AML-193 (cell line): Measurements from ENCODE around the gene CORO2B.
"Not testable (repeated sequence)": the region's sequence is repeated elsewhere in the genome, so short reads cannot be mapped to it uniquely, and the experiment has no call there.

Experiments
- DNase-seq, 2 experiments: peaks; one replicate each; lab custom pipeline; 2025; lab: John Stamatoyannopoulos, UW

The CORO2B gene

GRCh38 chr15:68730471-68730919 is 151.7 kb downstream of the CORO2B start:
- DNase-seq: peak; percentile 5 to 6

- no peak for DNase-seq
These were observed 152.4 kb downstream of the CORO2B start for GRCh38 chr15:68730976-68731897.

- DNase-seq: no peak
These were observed 153.7 kb downstream of the CORO2B start for GRCh38 chr15:68732451-68732850.

GRCh38 chr15:68733666-68734065 is 154.9 kb downstream of the CORO2B start:
- no peak for DNase-seq

GRCh38 chr15:68734352-68734751 is 155.6 kb downstream of the CORO2B start:
- DNase-seq: no peak

DNA sequence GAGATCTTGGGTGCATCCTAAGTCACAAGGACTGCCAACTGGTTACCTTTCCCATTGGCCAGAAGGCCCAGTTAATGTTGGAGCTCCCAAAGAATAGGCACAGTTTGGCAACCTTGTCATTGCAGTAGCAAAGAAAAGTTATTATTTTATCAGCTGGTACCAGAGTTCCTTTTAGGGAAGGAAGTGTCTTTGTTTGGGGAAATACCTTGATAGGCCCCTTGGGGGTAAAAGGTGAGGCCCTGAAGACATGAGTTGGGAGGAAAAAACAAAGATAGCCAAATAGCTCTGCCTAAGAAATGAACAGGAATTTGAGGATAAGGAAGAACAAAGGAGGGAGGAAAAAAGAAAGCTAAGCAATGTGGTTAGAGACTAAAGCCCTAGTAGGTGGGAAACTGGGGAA is 156.1 kb downstream of the CORO2B start:
- DNase-seq: no peak

- no peak for DNase-seq
These were observed 156.8 kb downstream of the CORO2B start for GRCh38 chr15:68735610-68736009.

DNA sequence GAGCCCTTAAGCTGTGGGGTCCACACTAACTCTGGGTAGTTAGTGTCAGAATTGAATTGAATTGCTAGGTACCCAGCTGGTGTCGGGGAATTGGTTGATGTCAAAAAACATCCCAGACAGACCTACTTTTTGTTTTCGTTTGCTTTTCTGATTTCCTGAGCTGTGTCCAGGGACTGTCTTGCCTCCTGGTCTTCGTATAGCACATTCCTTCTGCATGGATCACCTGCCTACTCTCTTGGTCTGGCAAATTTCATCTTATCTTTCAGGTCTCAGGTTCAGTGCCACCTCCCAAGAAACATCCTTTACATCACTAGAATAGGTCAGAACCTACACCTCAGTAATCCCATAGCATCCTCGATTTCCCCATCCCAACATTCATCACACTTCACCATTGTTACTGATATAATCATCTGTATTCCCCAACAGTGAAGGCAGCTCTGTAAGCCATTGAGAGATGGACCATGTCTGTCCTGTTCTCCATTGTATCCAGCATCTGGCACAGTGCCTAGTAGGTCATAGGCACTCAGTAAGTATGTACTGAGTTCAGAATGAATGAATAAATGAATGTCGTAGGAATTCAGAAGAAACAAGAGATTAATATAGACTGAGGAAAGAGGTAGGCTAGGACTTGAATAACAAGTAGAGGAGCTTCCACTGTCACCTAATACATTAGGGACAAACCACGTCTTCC is 160.7 kb downstream of the CORO2B start:
- DNase-seq: no peak

DNA sequence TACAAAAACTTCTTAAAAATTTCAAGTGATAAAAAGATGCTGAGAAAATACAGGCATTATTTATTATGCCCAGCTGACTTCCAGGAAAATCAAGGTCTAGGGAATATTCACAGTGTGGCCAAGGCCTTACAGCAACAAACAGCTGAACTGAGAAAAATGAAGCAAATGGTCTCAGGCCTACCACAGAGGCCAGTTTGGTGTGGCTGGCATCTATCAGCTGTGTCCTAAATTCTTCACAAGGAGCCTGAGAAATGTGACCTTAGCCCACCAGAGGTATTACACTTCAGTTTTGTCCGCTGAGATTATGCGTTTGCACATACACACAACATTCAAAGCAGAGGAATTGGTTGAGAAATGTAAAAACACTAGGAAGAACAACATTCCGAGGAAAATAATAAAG is 164.5 kb downstream of the CORO2B start:
- no peak for DNase-seq

- no peak for DNase-seq
These were observed 170.6 kb downstream of the CORO2B start for GRCh38 chr15:68749365-68749764.

- DNase-seq: no peak
These were observed 171.0 kb downstream of the CORO2B start for GRCh38 chr15:68749793-68750192.

DNA sequence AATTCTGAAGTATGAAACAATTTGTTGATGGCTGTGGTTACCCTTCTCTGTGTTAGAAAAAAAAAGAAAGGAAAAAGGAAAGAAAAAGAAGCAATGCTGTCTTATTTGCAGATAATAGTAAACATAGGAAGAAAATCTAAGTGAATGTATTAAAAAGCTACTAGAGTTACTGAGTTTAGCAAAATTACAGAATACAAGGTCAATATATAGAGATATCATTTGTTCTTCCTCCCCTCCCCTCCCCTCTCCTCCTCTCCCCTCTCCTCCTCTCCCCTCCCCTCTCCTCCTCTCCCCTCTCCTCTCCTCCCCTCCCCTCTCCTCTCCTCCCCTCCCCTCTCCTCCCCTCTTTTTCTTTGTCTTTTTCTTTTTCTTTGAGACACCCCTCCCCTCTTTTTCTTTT is 172.8 kb downstream of the CORO2B start:
- DNase-seq: no peak

- DNase-seq: no peak
These were observed 176.9 kb downstream of the CORO2B start for GRCh38 chr15:68755731-68756130.

DNA sequence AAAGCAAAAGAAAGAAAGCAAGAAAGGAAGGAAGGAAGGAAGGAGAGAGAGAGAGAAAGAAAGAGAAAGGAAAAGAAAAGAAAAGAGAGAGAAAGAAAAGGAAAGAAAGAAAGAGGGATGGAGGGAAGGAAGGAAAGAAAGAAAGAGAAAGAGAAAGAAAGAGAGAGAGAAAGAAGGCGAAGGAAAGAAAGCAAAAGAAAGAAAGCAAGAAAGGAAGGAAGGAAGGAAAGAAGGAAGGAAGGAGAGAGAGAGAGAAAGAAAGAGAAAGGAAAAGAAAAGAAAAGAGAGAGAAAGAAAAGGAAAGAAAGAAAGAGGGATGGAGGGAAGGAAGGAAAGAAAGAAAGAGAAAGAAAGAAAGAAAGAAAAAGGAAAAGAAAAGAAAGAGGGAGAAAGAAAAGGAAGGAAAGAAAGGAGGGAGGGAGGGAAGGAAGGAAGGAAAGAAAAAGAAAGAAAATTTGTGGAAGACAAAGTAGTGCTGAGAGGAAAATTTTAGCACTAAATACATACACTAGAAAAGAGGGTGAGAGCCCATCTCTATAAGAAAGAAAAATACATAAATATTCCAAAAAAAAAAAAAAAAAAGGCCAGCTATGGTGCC is 181.3 kb downstream of the CORO2B start:
- DNase-seq: not testable (repeated sequence)

DNA sequence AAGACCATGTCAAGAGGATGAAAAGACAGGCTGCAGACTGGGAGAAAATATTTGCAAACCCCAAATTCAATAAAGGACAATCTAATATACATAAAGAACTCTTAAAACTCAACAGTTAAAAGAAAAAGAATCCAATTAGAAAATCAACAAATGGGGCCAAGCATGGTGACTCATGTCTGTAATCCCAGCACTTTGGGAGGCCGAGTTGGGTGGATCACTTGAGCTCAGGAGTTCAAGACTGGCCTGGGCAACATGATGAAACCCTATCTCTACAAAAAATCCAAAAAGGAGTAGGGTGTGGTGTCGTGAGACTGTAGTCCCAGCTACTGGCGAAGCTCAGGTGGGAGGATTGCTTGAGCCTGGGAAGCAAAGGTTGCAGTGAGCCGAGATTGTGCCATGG is 184.3 kb downstream of the CORO2B start:
- no peak for DNase-seq

- no peak for DNase-seq
These were observed 185.3 kb downstream of the CORO2B start for GRCh38 chr15:68764090-68764489.

DNA sequence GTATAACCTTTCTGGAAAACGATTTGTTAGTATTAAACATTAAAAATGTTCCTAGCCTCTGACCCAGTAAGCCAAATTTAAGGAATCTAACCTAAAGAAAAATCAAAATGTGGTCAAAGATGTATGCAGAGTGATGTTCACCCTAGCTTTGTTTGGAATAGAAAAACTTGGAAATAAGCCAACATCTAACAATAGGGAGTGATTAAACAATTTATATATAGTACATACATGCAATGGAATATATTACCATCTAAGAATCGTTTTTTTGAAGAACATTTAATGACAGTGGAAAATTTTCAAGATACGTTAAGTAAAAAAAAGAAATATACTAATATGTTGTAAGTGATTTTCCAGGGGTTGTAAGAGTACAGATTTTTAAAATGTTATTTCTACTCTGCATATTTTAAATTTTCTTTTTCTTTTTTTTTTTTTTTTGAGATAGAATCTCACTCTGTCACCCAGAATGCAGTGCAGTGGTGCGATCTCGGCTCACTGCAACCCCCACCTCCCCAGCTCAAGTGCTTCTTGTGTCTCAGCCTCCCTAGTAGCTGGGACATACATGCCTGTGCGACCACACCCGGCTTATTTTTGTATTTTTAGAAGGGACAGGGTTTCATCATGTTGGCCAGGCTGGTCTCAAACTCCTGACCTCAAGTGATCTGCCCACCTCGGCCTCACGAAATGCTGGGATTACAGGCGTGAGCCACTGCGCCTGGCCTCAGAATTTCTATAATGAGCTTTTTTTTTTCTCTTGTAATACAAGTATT is 187.0 kb downstream of the CORO2B start:
- DNase-seq: no peak

GRCh38 chr15:68767833-68768232 is 189.0 kb downstream of the CORO2B start:
- DNase-seq: no peak

DNA sequence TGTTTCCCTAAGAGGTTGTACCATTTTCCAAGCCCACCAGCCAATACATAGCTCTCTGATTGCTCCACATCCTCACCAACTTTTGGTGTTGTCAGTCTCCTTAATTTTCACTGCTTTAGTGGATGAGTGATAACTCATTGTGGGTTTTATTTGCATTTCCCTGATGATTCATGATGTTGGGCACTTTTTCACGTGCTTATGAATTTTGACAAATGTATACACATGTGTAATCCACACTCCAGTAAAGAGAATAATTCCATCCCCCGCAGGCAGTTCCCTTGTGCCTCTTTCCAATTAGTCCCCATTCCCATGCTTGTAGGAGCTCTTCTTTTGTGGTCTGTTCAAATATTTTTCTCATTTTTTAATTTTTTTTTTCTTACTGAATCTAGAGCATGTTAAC is 189.5 kb downstream of the CORO2B start:
- no peak for DNase-seq

- DNase-seq: no peak
These were observed 190.9 kb downstream of the CORO2B start for GRCh38 chr15:68769702-68770101.

DNA sequence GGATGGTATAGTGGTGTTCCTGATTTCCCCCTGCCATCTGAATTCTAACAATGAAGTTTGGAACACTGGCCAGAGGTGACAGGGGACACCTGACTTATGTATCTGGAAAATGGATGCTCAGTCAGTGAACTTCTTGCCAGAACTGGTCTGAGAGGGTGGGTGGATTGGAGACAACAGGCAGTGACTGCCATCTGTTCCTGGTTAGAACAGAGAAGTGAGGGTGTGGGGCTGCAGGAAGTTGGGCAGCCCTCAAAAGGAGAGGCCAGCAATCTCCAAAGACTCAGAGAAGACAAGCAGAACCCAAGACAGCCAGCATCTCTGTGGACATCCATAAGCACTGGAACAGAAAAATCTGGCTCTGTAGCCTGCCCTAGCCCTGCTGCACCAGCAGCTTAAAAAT is 191.4 kb downstream of the CORO2B start:
- no peak for DNase-seq

GRCh38 chr15:68773036-68773435 is 194.2 kb downstream of the CORO2B start:
- DNase-seq: no peak
